OCI-LY7 (cell line): Measurements from ENCODE around the gene SRPRB. TPM values are rescaled to one million over a fixed set of nuclear protein-coding genes. Genes with fewer than 3 reads are reported as not detected.

Experiments used
- BruUV-seq: library from RNA; stranded (reverse); fragments of 400-500 nt; replicated peaks from 2 replicates; lab custom pipeline; 2021; lab: Mats Ljungman, UMichigan
- CTCF ChIA-PET: fragments of 300-600 bp; sonication (Branson Sonifier 250); formaldehyde crosslinking; loops from one replicate; lab custom pipeline; 2022; ENCODE audit warnings: antibody characterized with exemption; ENCODE audit not compliant: unreplicated experiment; lab: Charles Lee
- POLR2A ChIA-PET: fragments of 300-600 bp; sonication (Branson Sonifier 250); formaldehyde crosslinking; loops from one replicate; lab custom pipeline; 2022; ENCODE audit warnings: antibody characterized with exemption; lab: Charles Lee
- DNase-seq: peaks from one replicate; pipeline ENCODE4 v3.0.0-alpha.2; 2015; ENCODE audit warnings: low spot score
- H2AFZ ChIP-seq: fragments of 200-600 bp; sonication (generic), shearing (Covaris generic); 2 replicates; pipeline ENCODE4 v1.6.1; 2014; ENCODE audit warnings: mild to moderate bottlenecking, antibody characterized with exemption, low read length, moderate library complexity
- H3K27ac ChIP-seq: fragments of 200-600 bp; sonication (generic); 2 replicates; pipeline ENCODE4 v1.5.1; 2014; ENCODE audit warnings: mixed run types, low read depth, mild to moderate bottlenecking, moderate library complexity, low read length, inconsistent platforms; ENCODE audit not compliant: poor library complexity, severe bottlenecking
- H3K36me3 ChIP-seq: fragments of 200-600 bp; sonication (generic); 2 replicates; pipeline ENCODE4 v1.6.1; 2014; ENCODE audit warnings: mild to moderate bottlenecking, antibody characterized with exemption, low read length, moderate library complexity, mixed read lengths; ENCODE audit not compliant: insufficient read depth
- H3K4me1 ChIP-seq: fragments of 200-600 bp; sonication (generic); 2 replicates; pipeline ENCODE4 v1.5.1; 2014; ENCODE audit warnings: mild to moderate bottlenecking, low read length; ENCODE audit not compliant: insufficient read depth, poor library complexity, severe bottlenecking
- H3K4me2 ChIP-seq: fragments of 200-600 bp; sonication (generic); 2 replicates; pipeline ENCODE4 v1.6.1; 2014; ENCODE audit warnings: mild to moderate bottlenecking, low read length
- H3K4me3 ChIP-seq: fragments of 200-600 bp; sonication (generic); 2 replicates; pipeline ENCODE4 v1.5.1; 2014; ENCODE audit warnings: mild to moderate bottlenecking, low read depth, low read length; ENCODE audit not compliant: poor library complexity, severe bottlenecking
- H3K79me2 ChIP-seq: fragments of 200-600 bp; sonication (generic); 2 replicates; pipeline ENCODE4 v1.6.1; 2016; ENCODE audit warnings: low read depth, mild to moderate bottlenecking, low read length, moderate library complexity, mixed read lengths; ENCODE audit not compliant: insufficient read depth
- H3K9me2 ChIP-seq: fragments of 200-600 bp; sonication (generic); 2 replicates; pipeline ENCODE4 v1.6.1; 2016; ENCODE audit warnings: mild to moderate bottlenecking, low read length, mixed read lengths; ENCODE audit not compliant: insufficient read depth
- H3K9me3 ChIP-seq: fragments of 200-600 bp; sonication (generic); 2 replicates; pipeline ENCODE4 v1.6.1; 2014; ENCODE audit warnings: mild to moderate bottlenecking, mixed run types, low read length, mixed read lengths
- H4K20me1 ChIP-seq: fragments of 200-600 bp; sonication (generic); 2 replicates; pipeline ENCODE4 v1.6.1; 2014; ENCODE audit warnings: mild to moderate bottlenecking, antibody characterized with exemption, low read length, moderate library complexity, mixed read lengths; ENCODE audit not compliant: insufficient read depth
- EZH2phosphoT487 ChIP-seq: fragments of 200-600 bp; sonication (generic); IDR thresholded peaks from 2 replicates; pipeline ENCODE4 v1.6.1; 2018; ENCODE audit warnings: low read depth, borderline replicate concordance, mild to moderate bottlenecking, mixed run types, antibody characterized with exemption, low read length, moderate library complexity, mixed read lengths
- intact Hi-C: fragments of 100-400 bp; cut with micrococcal nuclease; formaldehyde crosslinking; loops from one replicate; pipeline ENCODE4 v1.10.0; 2022; ENCODE audit not compliant: unreplicated experiment
- total RNA-seq, 2 experiments: library from RNA; depleted of rRNA in 1 of 2; stranded (reverse); fragments of >200 nt in 1 of 2; shearing (Covaris generic) in 1 of 2; gene quantifications; 2 replicates each; pipeline ENCODE4 v1.2.3, GENCODE V29; 2014 to 2022
- TF ChIP-seq, protein P1 (sequence below): fragments of 200-600 bp; sonication (generic); conservative IDR thresholded peaks from 2 replicates; pipeline ENCODE4 v1.5.1; 2014; ENCODE audit warnings: mild to moderate bottlenecking, antibody characterized with exemption, low read length, moderate library complexity, mixed read lengths

SRPRB gene
- total RNA-seq, 2 experiments from 2014 or later, result 39.4 to 54.1 TPM

DNA sequence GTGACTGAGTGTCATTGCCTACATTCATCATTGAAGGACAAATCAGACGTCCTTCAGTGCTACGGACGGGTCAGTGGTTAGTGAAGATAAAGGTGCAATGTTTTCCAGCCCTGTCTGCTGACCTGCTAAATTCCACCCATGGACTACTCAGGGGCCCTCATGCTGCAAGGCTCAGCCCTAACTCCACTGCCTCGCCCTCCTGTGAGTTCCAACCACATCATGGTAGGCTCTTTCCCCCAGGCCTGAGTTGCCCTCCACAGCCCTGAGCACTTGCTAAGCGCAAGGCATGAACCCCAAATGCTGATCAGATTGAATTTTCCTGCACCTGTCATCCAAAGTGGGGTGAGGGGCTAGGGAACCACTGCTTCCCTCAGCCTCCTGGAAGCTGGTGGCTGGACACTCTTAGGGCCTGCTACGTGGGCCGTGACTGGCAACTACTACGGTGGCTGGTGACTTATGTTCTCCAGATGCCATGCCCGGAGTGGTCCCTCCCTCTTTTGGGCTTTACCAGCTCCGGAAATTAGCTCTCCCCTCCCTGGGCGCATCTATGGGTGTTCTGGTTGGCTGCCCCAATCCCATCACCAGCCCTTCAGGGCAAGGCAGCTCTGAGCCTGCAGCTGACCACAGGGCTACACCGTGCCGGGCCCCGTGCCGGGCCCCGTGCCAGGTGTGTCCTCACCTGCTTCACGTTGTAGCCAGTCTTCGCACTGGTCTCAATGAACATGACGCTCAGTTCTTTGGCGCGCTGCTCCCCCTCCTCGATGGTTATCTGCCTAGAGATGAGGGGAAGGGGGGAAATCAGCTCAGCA is 32.1 kb downstream of the SRPRB start:
- no peaks in the 10 kb centered on the region for H3K4me1 ChIP-seq
- no peak overlapping the region for H3K4me3 ChIP-seq
- DNase-seq, result no peak
- H3K27ac ChIP-seq, result no peak overlapping the region
- CTCF ChIA-PET, result interaction anchor here (0.7 kb wide), 1 partner anchor 361 kb away, joined by 3 read pairs; no protein-coding TSS in a partner anchor
- H4K20me1 ChIP-seq, result no peaks in the 10 kb centered on the region
- no TSS peak for BruUV-seq
- no peak overlapping the region for H3K4me2 ChIP-seq
- H3K79me2 ChIP-seq, result no peaks in the 10 kb centered on the region
- intact Hi-C loops, result no loop called here
- no peaks in the 10 kb centered on the region for H3K9me2 ChIP-seq
- no peak for TF ChIP-seq EZH2phosphoT487
- TF ChIP-seq, protein P1, sequence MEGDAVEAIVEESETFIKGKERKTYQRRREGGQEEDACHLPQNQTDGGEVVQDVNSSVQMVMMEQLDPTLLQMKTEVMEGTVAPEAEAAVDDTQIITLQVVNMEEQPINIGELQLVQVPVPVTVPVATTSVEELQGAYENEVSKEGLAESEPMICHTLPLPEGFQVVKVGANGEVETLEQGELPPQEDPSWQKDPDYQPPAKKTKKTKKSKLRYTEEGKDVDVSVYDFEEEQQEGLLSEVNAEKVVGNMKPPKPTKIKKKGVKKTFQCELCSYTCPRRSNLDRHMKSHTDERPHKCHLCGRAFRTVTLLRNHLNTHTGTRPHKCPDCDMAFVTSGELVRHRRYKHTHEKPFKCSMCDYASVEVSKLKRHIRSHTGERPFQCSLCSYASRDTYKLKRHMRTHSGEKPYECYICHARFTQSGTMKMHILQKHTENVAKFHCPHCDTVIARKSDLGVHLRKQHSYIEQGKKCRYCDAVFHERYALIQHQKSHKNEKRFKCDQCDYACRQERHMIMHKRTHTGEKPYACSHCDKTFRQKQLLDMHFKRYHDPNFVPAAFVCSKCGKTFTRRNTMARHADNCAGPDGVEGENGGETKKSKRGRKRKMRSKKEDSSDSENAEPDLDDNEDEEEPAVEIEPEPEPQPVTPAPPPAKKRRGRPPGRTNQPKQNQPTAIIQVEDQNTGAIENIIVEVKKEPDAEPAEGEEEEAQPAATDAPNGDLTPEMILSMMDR, result no peak
- no peak overlapping the region for H2AFZ ChIP-seq
- no peaks in the 10 kb centered on the region for H3K9me3 ChIP-seq
- no peaks in the 10 kb centered on the region for H3K36me3 ChIP-seq
- POLR2A ChIA-PET, result no interaction called here

DNA sequence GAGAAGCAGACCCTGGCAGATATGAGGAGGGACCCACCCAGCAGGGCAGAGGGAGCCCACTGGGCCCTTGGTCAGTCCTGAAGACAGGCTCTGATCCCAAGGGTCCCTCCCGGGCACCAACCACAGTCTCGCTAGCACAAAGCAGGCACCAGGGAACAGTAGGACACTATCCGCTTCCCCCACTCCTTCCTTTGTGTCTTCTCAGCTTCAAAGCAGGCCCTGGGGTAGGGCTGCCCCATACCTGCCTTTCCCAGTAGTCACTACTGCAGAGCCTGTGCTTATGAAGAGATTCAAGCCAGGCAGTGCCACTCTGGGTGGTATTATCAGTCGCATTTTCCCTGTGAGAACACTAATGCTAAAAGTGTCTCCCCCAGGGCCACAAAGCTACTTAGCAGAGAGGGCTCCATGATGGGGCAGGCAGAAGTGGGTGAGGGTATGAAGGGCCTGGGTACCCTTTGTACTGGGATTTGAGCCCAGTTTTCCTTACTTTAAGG is 32.7 kb downstream of the SRPRB start:
- Histone ChIP-seq H3K9me2 (no peaks in the 10 kb centered on the region), H3K4me3 (no peak overlapping the region), H3K4me1 (no peaks in the 10 kb centered on the region), H4K20me1 (no peaks in the 10 kb centered on the region), H3K9me3 (no peaks in the 10 kb centered on the region), H3K36me3 (no peaks in the 10 kb centered on the region), H2AFZ (no peak overlapping the region), H3K27ac (no peak overlapping the region), H3K79me2 (no peaks in the 10 kb centered on the region), H3K4me2 (no peak overlapping the region)
- no TSS peak for BruUV-seq
- TF ChIP-seq, protein P1, result no peak
- no peak for TF ChIP-seq EZH2phosphoT487
- DNase-seq, result no peak
- intact Hi-C loops, result no loop called here
- POLR2A ChIA-PET, result no interaction called here
- CTCF ChIA-PET, result interaction anchor here (0.7 kb wide), 1 partner anchor 361 kb away, joined by 3 read pairs; no protein-coding TSS in a partner anchor
